Left ventricle myocardium inferior (tissue), 1 donor: ENCODE data around the gene OR2L3. TPM values are rescaled to one million over a fixed set of nuclear protein-coding genes. Genes with fewer than 3 reads are reported as not detected.

ENCODE experiments used
- DNase-seq: peaks from one replicate; pipeline ENCODE4 v3.0.0-alpha.2; 2020
- H3K27ac ChIP-seq: fragments of 200-600 bp; replicated peaks from 2 replicates; pipeline ENCODE4 v1.8.0; 2021
- H3K27me3 ChIP-seq: fragments of 200-600 bp; 2 replicates; pipeline ENCODE4 v1.8.0; 2021; ENCODE audit warnings: low read depth
- H3K36me3 ChIP-seq: fragments of 200-600 bp; 2 replicates; pipeline ENCODE4 v1.8.0; 2021
- H3K4me1 ChIP-seq: fragments of 200-600 bp; 2 replicates; pipeline ENCODE4 v1.8.0; 2021
- H3K4me3 ChIP-seq: fragments of 200-600 bp; 2 replicates; pipeline ENCODE4 v1.8.0; 2021; ENCODE audit warnings: mild to moderate bottlenecking, moderate library complexity
- H3K9me3 ChIP-seq: fragments of 200-600 bp; replicated peaks from 2 replicates; pipeline ENCODE4 v1.8.0; 2021
- intact Hi-C: fragments of 100-400 bp; cut with micrococcal nuclease; formaldehyde crosslinking; loops from one replicate; pipeline ENCODE4 v1.11.0; 2022
- long read RNA-seq: library from polyadenylated mRNA; unstranded; transcript quantifications from one replicate; pipeline ENCODE4 v2.0.0, GENCODE V29; 2021
- total RNA-seq: library from RNA; stranded (reverse); fragmentation: NEBNext Ultra II Directional; extraction: Animal tissue kit (Norgen Biotek cat#: 25700); gene quantifications from one replicate; pipeline ENCODE4 v1.2.1, GENCODE V29; 2021
- TF ChIP-seq, protein P1 (sequence below): fragments of 200-600 bp; IDR thresholded peaks from 2 replicates; pipeline ENCODE4 v1.8.0; 2021; ENCODE audit warnings: antibody characterized with exemption, mild to moderate bottlenecking, borderline replicate concordance
- donor health status: DM: no; HTN: yes; CAD: no; lungs with severe emphysema.

The OR2L3 gene, protein sequence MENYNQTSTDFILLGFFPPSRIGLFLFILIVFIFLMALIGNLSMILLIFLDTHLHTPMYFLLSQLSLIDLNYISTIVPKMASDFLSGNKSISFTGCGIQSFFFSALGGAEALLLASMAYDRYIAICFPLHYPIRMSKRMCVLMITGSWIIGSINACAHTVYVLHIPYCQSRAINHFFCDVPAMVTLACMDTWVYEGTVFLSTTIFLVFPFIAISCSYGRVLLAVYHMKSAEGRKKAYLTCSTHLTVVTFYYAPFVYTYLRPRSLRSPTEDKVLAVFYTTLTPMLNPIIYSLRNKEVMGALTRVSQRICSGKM
- total RNA-seq: not detected
- long read RNA-seq: 0 reads

DNA sequence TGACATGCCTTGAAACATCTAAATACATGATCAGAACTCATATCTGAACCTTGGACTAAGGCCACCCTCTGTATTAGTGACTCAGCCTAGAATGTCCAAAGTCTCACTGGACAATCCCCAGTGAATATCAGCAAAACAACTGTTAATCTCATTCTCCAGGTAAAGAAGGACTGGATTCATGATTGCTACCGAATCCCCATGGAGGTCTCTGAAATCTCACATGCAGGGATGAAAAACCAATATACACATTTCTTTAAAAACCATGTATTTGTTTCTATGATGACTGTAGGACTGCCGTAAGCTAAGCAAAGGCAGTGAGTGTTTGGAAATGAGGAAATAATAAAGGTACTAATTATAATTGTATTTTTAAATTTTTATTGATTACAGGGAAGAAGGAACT, at the start of gene OR2L3:
Gene OR2L3, plus strand, starts transcription at position 301 of the 400 bp plus-strand sequence. CDS start 13,846 bp downstream, outside the sequence.
- Histone ChIP-seq H3K27me3 (no peaks in the 10 kb centered on the region), H3K9me3 (peaks cover 36% of the 10 kb centered on the region), H3K27ac (no peak within 1 kb of the TSS), H3K4me1 (no peaks in the 10 kb centered on the region), H3K36me3 (no peaks in the 10 kb centered on the region), H3K4me3 (no peak within 1 kb of the TSS)
- TF ChIP-seq, protein P1, sequence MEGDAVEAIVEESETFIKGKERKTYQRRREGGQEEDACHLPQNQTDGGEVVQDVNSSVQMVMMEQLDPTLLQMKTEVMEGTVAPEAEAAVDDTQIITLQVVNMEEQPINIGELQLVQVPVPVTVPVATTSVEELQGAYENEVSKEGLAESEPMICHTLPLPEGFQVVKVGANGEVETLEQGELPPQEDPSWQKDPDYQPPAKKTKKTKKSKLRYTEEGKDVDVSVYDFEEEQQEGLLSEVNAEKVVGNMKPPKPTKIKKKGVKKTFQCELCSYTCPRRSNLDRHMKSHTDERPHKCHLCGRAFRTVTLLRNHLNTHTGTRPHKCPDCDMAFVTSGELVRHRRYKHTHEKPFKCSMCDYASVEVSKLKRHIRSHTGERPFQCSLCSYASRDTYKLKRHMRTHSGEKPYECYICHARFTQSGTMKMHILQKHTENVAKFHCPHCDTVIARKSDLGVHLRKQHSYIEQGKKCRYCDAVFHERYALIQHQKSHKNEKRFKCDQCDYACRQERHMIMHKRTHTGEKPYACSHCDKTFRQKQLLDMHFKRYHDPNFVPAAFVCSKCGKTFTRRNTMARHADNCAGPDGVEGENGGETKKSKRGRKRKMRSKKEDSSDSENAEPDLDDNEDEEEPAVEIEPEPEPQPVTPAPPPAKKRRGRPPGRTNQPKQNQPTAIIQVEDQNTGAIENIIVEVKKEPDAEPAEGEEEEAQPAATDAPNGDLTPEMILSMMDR: no peak
- DNase-seq: no peak
- intact Hi-C loops: no loop called here

DNA sequence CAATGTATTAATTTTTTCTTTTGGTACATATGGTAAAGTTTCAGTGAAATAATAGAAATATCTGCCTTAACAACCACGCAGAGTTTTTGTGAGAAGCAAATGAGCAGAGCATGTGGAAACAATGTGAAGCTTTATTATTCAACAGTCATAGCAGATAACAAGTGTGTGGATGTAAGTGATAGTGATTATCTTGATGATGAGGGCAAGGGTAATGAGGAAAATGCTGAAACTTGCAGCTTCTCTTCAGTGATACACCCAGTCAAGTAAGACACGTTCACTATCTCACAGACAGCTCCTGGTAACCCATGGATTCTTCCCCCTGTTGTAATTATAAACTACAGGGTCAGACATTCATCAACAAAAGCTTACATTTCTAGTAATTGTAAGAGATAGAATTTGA, 47.8 kb upstream of the OR2L3 start:
- intact Hi-C loops: no loop called here
- TF ChIP-seq, protein P1: no peak
- Histone ChIP-seq H3K4me1 (no peaks in the 10 kb centered on the region), H3K4me3 (no peak overlapping the region), H3K27me3 (no peaks in the 10 kb centered on the region), H3K9me3 (no peaks in the 10 kb centered on the region), H3K36me3 (no peaks in the 10 kb centered on the region), H3K27ac (no peak overlapping the region)
- DNase-seq: no peak

DNA sequence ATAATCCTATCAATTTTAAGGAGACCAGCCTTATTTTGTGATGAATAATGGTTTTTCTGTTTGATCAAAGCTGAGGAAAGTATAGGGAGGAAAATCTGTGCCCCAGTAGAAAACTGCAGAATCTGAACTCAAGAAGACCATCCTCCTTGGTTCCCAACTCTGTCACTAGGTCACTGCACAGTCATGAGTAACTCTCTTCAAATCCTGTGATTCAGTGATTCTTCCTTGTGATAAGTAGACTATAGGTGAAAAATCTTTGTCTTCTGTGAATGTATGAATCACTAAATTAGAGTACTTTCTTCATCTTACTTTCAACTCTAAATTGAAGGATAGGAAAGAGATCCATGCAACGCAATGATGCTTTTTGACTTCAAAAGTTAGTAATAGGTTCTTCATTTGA, 46.5 kb upstream of the OR2L3 start:
- Histone ChIP-seq H3K36me3 (no peaks in the 10 kb centered on the region), H3K4me1 (no peaks in the 10 kb centered on the region), H3K27ac (no peak overlapping the region), H3K9me3 (peaks cover 3% of the 10 kb centered on the region), H3K27me3 (no peaks in the 10 kb centered on the region), H3K4me3 (no peak overlapping the region)
- no peak for DNase-seq
- intact Hi-C loops: no loop called here
- TF ChIP-seq, protein P1: no peak

DNA sequence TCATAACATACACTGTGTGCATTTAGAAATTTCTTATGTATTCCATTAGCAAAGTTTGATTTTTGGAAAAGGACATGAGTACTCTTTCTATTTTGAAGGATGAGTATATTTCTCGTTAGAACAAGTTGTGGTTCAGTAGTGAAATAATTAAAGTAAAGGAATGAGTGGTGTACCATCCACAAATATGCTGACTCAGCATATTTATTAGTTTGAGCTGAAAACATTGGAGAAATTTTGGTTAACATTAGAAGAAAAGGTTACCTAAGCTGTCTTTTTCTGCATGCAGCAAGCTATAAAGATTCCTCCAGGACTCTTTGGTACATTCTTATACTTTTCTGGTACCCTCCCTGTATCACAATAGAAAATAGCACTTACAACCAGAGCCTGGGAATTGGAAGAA, 38.9 kb upstream of the OR2L3 start:
- H3K27me3 ChIP-seq: no peaks in the 10 kb centered on the region
- no peaks in the 10 kb centered on the region for H3K36me3 ChIP-seq
- H3K4me1 ChIP-seq: no peaks in the 10 kb centered on the region
- no peak overlapping the region for H3K27ac ChIP-seq
- no peak for DNase-seq
- intact Hi-C loops: no loop called here
- H3K4me3 ChIP-seq: no peak overlapping the region
- TF ChIP-seq, protein P1: no peak
- H3K9me3 ChIP-seq: peaks cover 54% of the 10 kb centered on the region

DNA sequence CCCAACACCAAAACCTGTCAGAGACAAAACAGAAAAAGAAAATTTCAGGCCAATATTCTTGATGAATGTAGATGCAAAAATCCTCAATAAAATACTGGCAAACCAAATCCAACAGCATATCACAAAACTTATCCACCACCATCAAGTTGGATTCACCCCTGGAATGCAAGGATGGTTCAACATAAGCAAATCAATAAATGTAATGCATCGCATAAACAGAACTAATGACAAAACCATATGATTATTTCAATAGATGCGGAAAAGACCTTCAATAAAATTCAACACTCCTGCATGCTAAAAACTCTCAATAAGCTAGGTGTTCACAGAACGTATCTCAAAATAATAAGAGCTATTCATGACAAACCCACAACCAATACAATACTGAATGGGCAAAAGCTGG, 37.0 kb upstream of the OR2L3 start:
- Histone ChIP-seq H3K4me3 (no peak overlapping the region), H3K27me3 (no peaks in the 10 kb centered on the region), H3K36me3 (no peaks in the 10 kb centered on the region), H3K27ac (no peak overlapping the region), H3K9me3 (peaks cover 54% of the 10 kb centered on the region), H3K4me1 (no peaks in the 10 kb centered on the region)
- TF ChIP-seq, protein P1: no peak
- no peak for DNase-seq
- intact Hi-C loops: no loop called here
